Mesothelial cell of epicardium (in vitro differentiated cells): ENCODE results near the gene ONECUT3. TPM values are rescaled to one million over a fixed set of nuclear protein-coding genes. Genes with fewer than 3 reads are reported as not detected.

Experiments
- DNase-seq, 2 experiments: peaks; one replicate each; pipeline ENCODE4 v3.0.0; 2021; ENCODE audit warnings: low spot score in 2 of 2; ENCODE audit not compliant: unreplicated experiment in 2 of 2
- H3K27ac Mint-ChIP-seq: 2 replicates; pipeline ENCODE4 v1.8.0; 2021; ENCODE audit warnings: mixed read lengths
- H3K27me3 Mint-ChIP-seq: 2 replicates; pipeline ENCODE4 v1.8.0; 2021; ENCODE audit warnings: low read depth, mixed read lengths
- H3K36me3 Mint-ChIP-seq: 2 replicates; pipeline ENCODE4 v1.8.0; 2021; ENCODE audit warnings: mixed read lengths
- H3K4me1 Mint-ChIP-seq: 2 replicates; pipeline ENCODE4 v1.8.0; 2021; ENCODE audit warnings: mixed read lengths
- H3K4me3 Mint-ChIP-seq: 2 replicates; pipeline ENCODE4 v1.8.0; 2021; ENCODE audit warnings: mild to moderate bottlenecking, moderate library complexity, mixed read lengths
- H3K9me3 Mint-ChIP-seq: 2 replicates; pipeline ENCODE4 v1.8.0; 2021; ENCODE audit warnings: mixed read lengths
- CTCF ChIP-seq: fragments of 200-600 bp; sonication (generic); IDR thresholded peaks from one replicate; pipeline ENCODE4 v1.5.0; 2021; ENCODE audit warnings: antibody characterized with exemption; ENCODE audit not compliant: unreplicated experiment
- total RNA-seq: library from RNA; stranded (reverse); gene quantifications from 3 replicates; pipeline ENCODE4 v1.2.1, GENCODE V29; 2021

Gene ONECUT3
- total RNA-seq, 1 donor from 2014 or later = not detected

- Mint-ChIP-seq H3K9me3 (peaks cover 14% of the 10 kb centered on the region), H3K36me3 (peaks cover 2% of the 10 kb centered on the region), H3K27ac (no peak overlapping the region), H3K27me3 (peaks cover 94% of the 10 kb centered on the region), H3K4me1 (peaks cover 4% of the 10 kb centered on the region), H3K4me3 (no peak overlapping the region)
- DNase-seq = no peak
- peak; percentile 50 for TF ChIP-seq CTCF
Measured at GRCh38 chr19:1774989-1775772, 21.9 kb downstream of the ONECUT3 start.

DNA sequence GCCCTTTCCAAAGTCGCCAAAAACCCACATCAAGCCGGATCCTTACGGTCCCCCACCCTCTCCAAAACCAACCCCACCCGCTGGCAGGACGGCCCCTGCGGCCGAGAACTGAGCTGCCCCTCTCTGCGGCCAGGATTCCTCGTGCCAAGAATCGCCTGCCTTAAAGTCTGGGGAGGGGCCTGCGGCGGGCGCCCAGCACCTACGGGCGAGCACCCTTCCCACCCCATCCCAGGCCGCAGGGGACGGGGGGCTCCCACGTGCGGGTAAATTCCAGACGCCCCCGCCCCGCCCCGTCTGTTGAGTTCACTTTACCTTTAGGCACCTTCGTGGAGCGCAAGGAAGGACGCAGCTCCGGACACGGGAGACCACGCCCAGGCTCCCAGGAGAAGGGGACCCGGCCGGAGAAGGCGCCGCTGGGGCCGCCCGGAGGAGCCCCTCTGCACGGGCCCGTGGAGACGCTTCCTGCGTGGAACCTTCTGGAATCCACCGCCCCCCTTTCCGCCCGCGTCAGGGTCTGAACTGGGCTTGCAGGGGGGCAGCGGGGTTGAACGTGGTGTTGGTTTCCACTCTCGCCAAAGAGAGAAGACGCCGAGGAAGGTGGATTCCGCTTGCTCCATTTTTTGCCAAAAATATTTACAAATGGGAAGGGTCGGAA, 22.8 kb downstream of the ONECUT3 start:
- Mint-ChIP-seq H3K4me3 (no peak overlapping the region), H3K4me1 (peaks cover 4% of the 10 kb centered on the region), H3K27me3 (peaks cover 94% of the 10 kb centered on the region), H3K9me3 (peaks cover 5% of the 10 kb centered on the region), H3K27ac (no peak overlapping the region), H3K36me3 (peaks cover 2% of the 10 kb centered on the region)
- no peak for DNase-seq
- no peak for TF ChIP-seq CTCF

GRCh38 chr19:1776606-1777147, 23.4 kb downstream of the ONECUT3 start:
- no peak for DNase-seq
- no peak for TF ChIP-seq CTCF
- H3K9me3 Mint-ChIP-seq = no peaks in the 10 kb centered on the region
- peaks cover 2% of the 10 kb centered on the region for H3K36me3 Mint-ChIP-seq
- H3K27me3 Mint-ChIP-seq = peaks cover 93% of the 10 kb centered on the region
- no peak overlapping the region for H3K27ac Mint-ChIP-seq
- no peak overlapping the region for H3K4me3 Mint-ChIP-seq
- peaks cover 4% of the 10 kb centered on the region for H3K4me1 Mint-ChIP-seq

DNA sequence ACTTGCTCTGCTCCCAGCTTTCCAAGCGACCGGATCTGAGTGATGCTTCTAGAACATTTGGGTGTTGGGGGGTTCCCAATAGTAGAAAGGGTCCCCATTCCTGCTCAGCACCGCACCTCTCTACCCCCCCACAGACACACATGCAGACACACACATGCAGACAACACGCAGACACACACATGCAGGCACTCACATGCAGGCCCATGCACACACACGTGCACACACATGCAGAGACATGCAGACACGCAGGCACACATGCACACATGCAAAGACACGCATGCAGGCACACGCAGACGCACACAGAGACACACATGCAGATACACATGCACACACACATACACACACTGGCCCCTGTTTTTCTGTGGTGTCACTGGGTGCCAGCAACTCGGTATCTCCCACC, 23.8 kb downstream of the ONECUT3 start:
- no peak for DNase-seq
- Mint-ChIP-seq H3K9me3 (no peaks in the 10 kb centered on the region), H3K4me3 (no peak overlapping the region), H3K27ac (no peak overlapping the region), H3K27me3 (peaks cover 94% of the 10 kb centered on the region), H3K4me1 (peaks cover 4% of the 10 kb centered on the region), H3K36me3 (peaks cover 2% of the 10 kb centered on the region)
- no peak for TF ChIP-seq CTCF

GRCh38 chr19:1779574-1779973, 26.3 kb downstream of the ONECUT3 start:
- no peaks in the 10 kb centered on the region for H3K9me3 Mint-ChIP-seq
- no peak for DNase-seq
- no peak for TF ChIP-seq CTCF
- H3K4me1 Mint-ChIP-seq = peaks cover 4% of the 10 kb centered on the region
- H3K4me3 Mint-ChIP-seq = no peak overlapping the region
- no peaks in the 10 kb centered on the region for H3K36me3 Mint-ChIP-seq
- no peak overlapping the region for H3K27ac Mint-ChIP-seq
- H3K27me3 Mint-ChIP-seq = peaks cover 91% of the 10 kb centered on the region
